GM21619 (cell line): ENCODE results near the gene PFKM.
"Not testable (repeated sequence)": the region's sequence is repeated elsewhere in the genome, so short reads cannot be mapped to it uniquely, and the experiment has no call there.

Source experiments
- ATAC-seq: cut with Tn5 transposase; IDR thresholded peaks from one replicate; pipeline ENCODE4 v1.9.1; 2021; ENCODE audit not compliant: unreplicated experiment

Gene PFKM

GRCh38 chr12:48155786-48156185, 36.6 kb downstream of the PFKM start:
- not testable (repeated sequence) for ATAC-seq

DNA sequence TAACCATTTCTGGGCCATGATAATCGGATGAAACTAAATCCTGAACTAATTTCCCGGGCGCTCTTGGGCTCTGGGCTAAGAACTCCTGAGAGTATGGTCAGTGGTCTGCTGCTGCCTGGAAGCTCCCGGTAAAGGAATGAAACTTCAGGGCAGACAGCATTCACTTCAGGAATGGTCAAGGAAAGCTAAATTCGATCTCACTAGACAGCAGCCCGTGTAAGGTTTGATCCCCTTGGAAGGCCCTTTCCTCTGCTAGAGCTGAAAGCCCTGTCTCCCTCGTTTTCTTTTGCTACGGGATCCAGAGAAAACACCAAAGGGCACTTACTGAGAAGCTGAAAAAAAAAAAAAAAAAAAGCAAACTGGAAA, 37.5 kb downstream of the PFKM start:
- ATAC-seq: no peak

GRCh38 chr12:48157018-48157888, 38.1 kb downstream of the PFKM start, which contains the start of gene ASB8:
Gene ASB8, minus strand, starts transcription at chr12:48157515. Its CDS starts 4,019 bp downstream, at chr12:48153496.
- ATAC-seq: peak; percentile 85

DNA sequence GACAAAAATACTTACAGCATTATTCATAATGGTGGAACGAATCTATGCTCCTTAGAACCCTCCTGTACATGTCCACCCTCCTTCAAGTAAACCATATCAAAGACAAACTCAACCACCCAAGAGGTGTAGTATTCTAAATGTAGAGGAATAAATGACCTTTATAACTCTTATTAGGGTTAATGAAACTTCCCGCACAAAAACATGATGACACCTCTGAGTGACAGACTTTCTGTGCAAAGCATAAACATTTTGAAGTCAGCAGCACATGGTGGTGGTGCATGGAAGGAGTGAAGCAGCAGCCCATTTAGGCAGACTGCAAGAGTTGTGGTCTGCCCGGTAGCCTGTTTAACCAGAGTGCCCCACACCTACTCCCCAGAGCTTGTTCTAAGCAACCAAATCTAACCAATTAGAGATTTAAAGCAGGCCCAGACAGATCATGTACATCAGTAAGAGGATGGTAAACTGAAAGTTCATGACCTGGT, 38.8 kb downstream of the PFKM start:
- no peak for ATAC-seq

GRCh38 chr12:48160046-48160445, 40.9 kb downstream of the PFKM start:
- no peak for ATAC-seq

DNA sequence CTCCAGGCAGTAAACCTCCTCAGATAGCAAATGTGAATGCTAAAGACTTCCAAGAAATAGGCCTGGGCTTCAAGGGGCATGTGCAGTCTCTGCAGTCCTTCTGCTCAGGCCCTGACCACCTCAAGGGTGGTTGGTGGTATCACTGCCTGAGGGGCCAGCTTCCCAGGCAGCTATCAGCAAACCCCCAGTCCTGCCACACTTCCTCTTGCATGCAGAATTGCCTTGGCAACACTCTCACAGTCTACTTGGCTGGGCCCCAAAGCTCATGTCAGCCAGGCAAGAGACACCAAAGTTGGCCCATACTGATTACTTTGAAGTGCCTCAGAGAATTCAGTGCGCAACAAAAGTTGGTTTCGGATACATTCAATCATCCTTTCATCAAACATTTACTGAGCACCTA, 41.6 kb downstream of the PFKM start:
- ATAC-seq: no peak

- no peak for ATAC-seq
These were observed 44.1 kb downstream of the PFKM start for GRCh38 chr12:48163150-48163747.

DNA sequence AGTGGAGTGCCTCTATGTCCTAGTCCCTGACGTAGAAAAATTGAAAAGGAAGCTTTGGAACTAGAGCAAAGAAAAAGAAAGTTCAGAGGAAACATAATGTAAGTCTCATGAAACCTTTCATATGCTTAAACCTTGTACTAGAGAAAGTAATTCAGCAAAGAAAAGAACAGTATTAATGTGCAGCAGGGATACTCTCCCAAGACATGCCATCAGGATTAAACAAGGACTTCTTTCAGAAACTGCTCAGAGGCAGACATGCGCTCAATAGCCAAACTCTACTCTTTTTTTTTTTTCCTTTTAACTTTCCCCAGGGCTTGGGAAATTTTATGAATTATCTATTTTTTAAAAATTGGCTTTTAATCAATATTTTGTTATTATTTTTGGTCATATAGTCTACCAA, 45.3 kb downstream of the PFKM start:
- ATAC-seq: no peak

DNA sequence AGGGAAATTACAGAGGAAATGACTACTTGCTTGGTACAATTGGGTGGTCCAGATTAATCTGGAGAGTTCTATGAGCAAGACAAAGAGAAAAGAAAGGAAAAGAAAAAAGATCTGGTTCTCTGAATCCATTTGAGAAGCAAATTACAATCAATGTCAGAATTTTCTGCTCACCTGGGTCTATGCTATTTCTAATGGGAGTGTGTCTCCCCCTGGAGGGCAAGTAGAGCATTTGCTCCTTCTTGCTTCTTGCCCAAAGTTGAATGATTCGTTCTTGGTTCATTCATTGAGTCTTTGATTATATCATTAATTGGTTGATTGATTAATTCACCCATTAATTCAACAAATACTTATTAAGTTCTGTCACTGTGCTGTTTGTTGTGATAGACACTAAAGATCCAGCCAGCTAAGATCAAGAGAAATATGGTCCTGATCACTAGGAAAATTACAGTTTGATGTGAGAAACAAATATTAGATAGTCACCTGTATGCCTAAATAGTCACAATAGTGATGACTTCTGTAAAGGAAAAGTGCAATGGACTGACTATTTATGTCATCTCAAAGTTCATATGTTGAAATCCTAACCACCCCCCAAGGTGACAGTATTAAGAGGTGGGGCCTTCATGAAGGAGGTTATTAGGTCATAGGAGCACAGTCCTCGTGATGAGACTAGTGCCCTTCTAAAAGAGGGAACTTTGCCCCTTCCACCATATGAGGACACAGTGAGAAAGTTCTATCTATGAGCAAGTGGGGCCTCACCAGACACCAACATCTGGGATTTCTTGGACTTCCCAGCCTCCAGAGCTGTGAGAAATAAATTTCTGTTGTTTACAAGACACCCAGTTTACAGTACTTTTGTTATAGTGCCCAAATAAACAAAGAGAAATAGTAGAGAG, 46.2 kb downstream of the PFKM start:
- ATAC-seq: no peak

GRCh38 chr12:48169011-48169410, 49.8 kb downstream of the PFKM start:
- no peak for ATAC-seq

DNA sequence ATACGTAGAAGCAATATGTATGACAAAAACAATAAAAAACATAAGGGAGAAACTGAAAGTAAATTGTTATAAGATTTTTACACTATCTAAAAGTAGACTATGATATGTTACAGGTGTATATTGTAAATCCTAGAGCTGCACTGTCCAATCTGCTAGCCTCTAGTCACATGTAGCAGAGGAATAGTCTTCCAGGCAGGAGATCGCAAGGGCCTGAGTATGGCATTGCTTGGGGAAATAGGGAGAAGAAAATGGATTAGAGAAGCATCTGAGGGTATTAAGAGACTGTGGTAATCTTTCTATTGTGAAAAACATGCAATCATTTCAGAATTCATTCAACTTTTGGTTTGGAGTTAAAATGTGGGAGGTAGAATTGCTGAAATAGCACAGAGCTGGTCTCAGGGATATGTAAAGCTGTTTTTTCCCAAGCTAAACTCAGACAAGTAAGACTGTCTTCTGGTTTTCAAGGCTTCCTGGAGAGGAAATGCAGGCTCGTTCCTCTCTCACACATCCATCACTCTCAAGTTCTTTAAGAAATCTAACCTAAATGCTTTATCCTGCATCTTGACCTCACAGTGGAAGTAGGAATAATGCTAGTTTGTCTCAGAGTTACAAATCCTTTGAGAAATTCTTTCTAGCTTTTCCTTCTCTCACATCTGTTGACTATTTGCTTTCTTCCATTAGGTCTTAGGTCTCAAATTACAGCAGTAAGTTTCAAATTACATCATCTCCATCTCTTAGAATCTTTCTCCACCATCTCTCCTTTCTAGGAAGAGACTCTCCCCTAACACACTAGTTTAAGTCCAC, 56.7 kb downstream of the PFKM start:
- ATAC-seq: no peak

DNA sequence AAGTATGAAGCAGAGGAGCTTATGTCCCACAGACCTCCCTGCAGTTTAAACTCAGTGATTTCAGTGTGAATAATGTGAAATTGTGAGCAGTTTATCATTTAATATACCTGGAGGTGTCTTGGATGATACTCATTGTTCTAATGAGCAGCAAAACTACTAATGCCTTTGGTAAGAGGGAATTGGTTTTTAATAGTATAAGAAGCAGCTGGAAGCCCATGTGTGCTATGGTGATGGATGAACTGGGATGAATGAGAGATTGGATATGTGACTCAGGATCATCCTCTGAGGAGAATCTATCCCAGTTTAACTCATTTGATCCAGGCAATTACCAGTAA, 57.2 kb downstream of the PFKM start:
- no peak for ATAC-seq

- no peak for ATAC-seq
These were observed 58.8 kb downstream of the PFKM start for GRCh38 chr12:48177982-48178381.

DNA sequence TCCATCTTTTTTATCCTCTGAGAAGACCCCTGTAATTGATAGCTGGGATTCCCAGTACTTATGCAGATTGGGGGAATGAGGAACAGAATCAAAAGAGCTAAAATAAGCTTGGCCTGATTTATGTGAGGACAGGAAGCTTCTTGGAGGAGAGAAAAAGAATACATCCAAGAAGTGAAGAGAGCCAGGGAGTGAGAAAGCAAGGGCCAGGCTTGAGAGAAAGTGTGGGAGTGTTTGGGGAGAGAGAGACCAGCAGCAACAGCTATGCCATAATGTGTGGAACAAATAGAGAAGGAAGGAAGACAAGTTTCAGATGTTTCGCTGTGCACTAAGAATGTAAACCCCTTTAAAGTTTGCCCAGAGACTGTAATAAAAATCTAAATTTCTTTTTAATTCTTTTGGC, 60.3 kb downstream of the PFKM start:
- no peak for ATAC-seq

DNA sequence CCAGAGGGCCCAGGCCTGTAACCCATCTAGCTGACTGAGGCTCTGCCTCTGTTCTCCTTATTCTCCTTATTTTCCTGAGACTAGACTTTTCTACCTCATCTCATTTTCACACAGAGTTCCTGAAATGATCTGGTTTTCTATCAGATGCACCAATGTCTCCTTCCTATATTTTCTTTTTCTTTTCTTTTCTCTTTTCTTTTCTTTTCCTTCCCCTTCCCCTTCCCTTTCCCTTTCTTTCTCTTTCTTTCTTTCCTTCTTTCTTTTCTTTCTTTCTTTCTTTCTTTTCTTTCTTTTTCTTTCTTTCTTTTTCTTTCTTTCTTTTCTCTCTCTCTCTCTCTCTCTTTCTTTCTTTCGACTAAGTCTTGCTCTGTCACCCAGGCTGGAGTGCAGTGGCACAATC, 61.3 kb downstream of the PFKM start:
- ATAC-seq: no peak

DNA sequence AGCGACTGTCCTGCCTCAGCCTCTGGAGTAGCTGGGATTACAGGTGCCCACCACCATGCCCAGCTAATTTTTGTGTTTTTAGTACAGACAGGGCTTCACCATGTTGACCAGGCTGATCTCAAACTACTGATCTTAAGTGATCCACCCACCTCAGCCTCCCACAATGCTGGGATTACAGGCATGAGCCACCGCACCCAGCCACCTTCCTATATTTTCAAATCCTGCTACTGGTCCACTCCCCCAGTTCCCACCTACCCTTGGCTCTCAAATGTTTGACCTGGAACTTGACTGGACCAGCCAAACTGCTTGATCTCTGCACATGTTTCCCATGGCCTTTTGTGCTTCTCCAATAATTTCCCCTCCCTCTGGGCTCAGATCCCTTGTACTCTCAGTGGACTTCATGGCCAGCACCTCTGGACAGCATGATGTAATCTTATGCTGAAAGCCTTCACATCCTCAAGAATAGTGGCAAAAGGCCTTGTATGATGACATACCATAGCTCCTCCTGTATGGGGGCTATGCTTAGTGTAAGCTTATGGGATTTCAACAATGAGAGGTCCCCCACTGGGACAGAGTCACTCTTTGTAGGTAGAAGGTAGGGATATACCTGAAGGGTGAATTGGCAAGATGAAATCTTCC, 61.8 kb downstream of the PFKM start:
- ATAC-seq: no peak

DNA sequence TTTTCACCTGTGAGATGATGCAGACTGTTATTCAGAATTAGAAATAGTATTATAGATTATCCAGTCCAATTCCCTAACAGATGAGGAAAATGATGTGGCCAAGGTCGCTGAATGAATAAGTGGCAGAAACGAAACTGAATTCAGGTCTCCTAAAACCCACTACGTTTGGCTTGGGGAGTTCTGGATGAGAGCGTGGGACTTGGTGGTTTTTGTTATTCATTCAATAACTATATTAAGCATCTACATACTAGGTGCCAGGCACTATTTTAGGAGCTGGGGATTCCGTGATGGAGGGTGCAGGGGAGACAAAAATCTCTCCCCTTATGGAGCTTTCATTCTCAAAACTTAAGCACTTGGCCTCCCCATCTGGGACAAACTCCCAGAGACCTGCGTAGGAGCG, 63.5 kb downstream of the PFKM start:
- ATAC-seq: no peak

- ATAC-seq: peak; percentile 77
These were observed 64.1 kb downstream of the PFKM start, which contains the start of gene CCDC184 for GRCh38 chr12:48183091-48183875. Gene CCDC184, plus strand, starts transcription at chr12:48183644. Its CDS starts 479 bp downstream, at chr12:48184123.

- ATAC-seq: no peak
These were observed 64.8 kb downstream of the PFKM start for GRCh38 chr12:48183876-48184548.
